T follicular helper cell (primary cell): ENCODE data around the gene ARID4B.
A peak's percentile ranks its signal among the peaks of the same experiment; 100 is the strongest.
"Not testable (repeated sequence)": the region's sequence is repeated elsewhere in the genome, so short reads cannot be mapped to it uniquely, and the experiment has no call there.

Source experiments
- DNase-seq: peaks from one replicate; pipeline ENCODE4 v3.0.0-alpha.2; 2020; ENCODE audit warnings: low read depth

ARID4B gene

GRCh38 chr1:235227414-235227813 lies 100.6 kb downstream of the ARID4B start:
- no peak for DNase-seq

- no peak for DNase-seq
These were observed 101.0 kb downstream of the ARID4B start for GRCh38 chr1:235226933-235227332.

- DNase-seq, result no peak
These were observed 102.7 kb downstream of the ARID4B start for GRCh38 chr1:235225299-235225698.

GRCh38 chr1:235221653-235222375 lies 106.2 kb downstream of the ARID4B start:
- no peak for DNase-seq

- DNase-seq, result no peak
These were observed 112.5 kb downstream of the ARID4B start for GRCh38 chr1:235215453-235215852.

GRCh38 chr1:235214962-235215361 lies 113.0 kb downstream of the ARID4B start:
- not testable (repeated sequence) for DNase-seq

GRCh38 chr1:235213752-235214151 lies 114.2 kb downstream of the ARID4B start:
- DNase-seq, result no peak

- DNase-seq, result no peak
These were observed 116.5 kb downstream of the ARID4B start for GRCh38 chr1:235211517-235211916.

GRCh38 chr1:235207209-235207565 lies 120.8 kb downstream of the ARID4B start:
- peak; percentile 28 for DNase-seq

- no peak for DNase-seq
These were observed 121.3 kb downstream of the ARID4B start for GRCh38 chr1:235206533-235207208.

- no peak for DNase-seq
These were observed 122.3 kb downstream of the ARID4B start for GRCh38 chr1:235205687-235206086.

GRCh38 chr1:235203428-235203827 lies 124.6 kb downstream of the ARID4B start:
- no peak for DNase-seq

GRCh38 chr1:235202447-235202846 lies 125.5 kb downstream of the ARID4B start:
- DNase-seq, result not testable (repeated sequence)

GRCh38 chr1:235199441-235199840 lies 128.5 kb downstream of the ARID4B start:
- DNase-seq, result no peak

GRCh38 chr1:235190431-235190830 lies 137.5 kb downstream of the ARID4B start:
- DNase-seq, result no peak

GRCh38 chr1:235187316-235187715 lies 140.7 kb downstream of the ARID4B start:
- no peak for DNase-seq

GRCh38 chr1:235181561-235182245 lies 146.3 kb downstream of the ARID4B start:
- DNase-seq, result no peak

- no peak for DNase-seq
These were observed 147.0 kb downstream of the ARID4B start for GRCh38 chr1:235180916-235181460.

- no peak for DNase-seq
These were observed 151.5 kb downstream of the ARID4B start for GRCh38 chr1:235176486-235176885.

GRCh38 chr1:235169986-235170385 lies 158.0 kb downstream of the ARID4B start:
- DNase-seq, result no peak

GRCh38 chr1:235168375-235168774 lies 159.6 kb downstream of the ARID4B start:
- DNase-seq, result no peak

- no peak for DNase-seq
These were observed 166.2 kb downstream of the ARID4B start for GRCh38 chr1:235161685-235162327.
